WTC11 (cell line): ENCODE results near the gene CPNE6. TPM values are rescaled to one million over a fixed set of nuclear protein-coding genes. Genes with fewer than 3 reads are reported as not detected.

ENCODE experiments used
- ATAC-seq: fragments of 200-7000 bp; cut with Tn5 transposase; 2 replicates; pipeline ENCODE4 v1.10.0; 2021; ENCODE audit warnings: mild to moderate bottlenecking, moderate library complexity
- CTCF ChIA-PET: fragments of 300-600 bp; sonication (Branson Sonifier 250); formaldehyde crosslinking; loops from one replicate; lab custom pipeline; 2021; ENCODE audit warnings: antibody characterized with exemption; lab: Charles Lee
- POLR2A ChIA-PET: fragments of 350-600 bp; sonication (Branson Sonifier 250); formaldehyde crosslinking; loops from one replicate; lab custom pipeline; 2021; ENCODE audit warnings: antibody characterized with exemption; lab: Charles Lee
- DNase-seq: peaks from one replicate; pipeline ENCODE4 v3.0.0; 2021; ENCODE audit warnings: low spot score
- H3K27ac Mint-ChIP-seq: 2 replicates; pipeline ENCODE4 v1.8.0; 2021; ENCODE audit warnings: mixed read lengths
- H3K27me3 Mint-ChIP-seq: 2 replicates; pipeline ENCODE4 v1.8.0; 2021; ENCODE audit warnings: low read depth, mild to moderate bottlenecking, moderate library complexity, mixed read lengths
- H3K36me3 Mint-ChIP-seq: 2 replicates; pipeline ENCODE4 v1.8.0; 2021; ENCODE audit warnings: mixed read lengths
- H3K4me1 Mint-ChIP-seq: 2 replicates; pipeline ENCODE4 v1.8.0; 2022; ENCODE audit warnings: mixed read lengths
- H3K4me3 Mint-ChIP-seq: 2 replicates; pipeline ENCODE4 v1.8.0; 2021; ENCODE audit warnings: mild to moderate bottlenecking, moderate library complexity, mixed read lengths
- H3K9me3 Mint-ChIP-seq: 2 replicates; pipeline ENCODE4 v1.8.0; 2021; ENCODE audit warnings: mixed read lengths
- CREM ChIP-seq: sonication (generic); formaldehyde crosslinking; IDR thresholded peaks from 2 replicates; pipeline ENCODE4 v1.8.1; 2022; ENCODE audit warnings: mild to moderate bottlenecking, missing genetic modification reagents, moderate library complexity
- ELF4 ChIP-seq: sonication (generic); formaldehyde crosslinking; IDR thresholded peaks from 2 replicates; pipeline ENCODE4 v1.8.1; 2022; ENCODE audit warnings: low read depth, mild to moderate bottlenecking, moderate library complexity, missing genetic modification reagents
- ETV6 ChIP-seq: sonication (generic); formaldehyde crosslinking; IDR thresholded peaks from 2 replicates; pipeline ENCODE4 v1.8.1; 2022; ENCODE audit warnings: mild to moderate bottlenecking, missing genetic modification reagents
- GABPB1 ChIP-seq: sonication (generic); formaldehyde crosslinking; IDR thresholded peaks from 2 replicates; pipeline ENCODE4 v1.8.1; 2023; ENCODE audit warnings: mild to moderate bottlenecking, missing genetic modification reagents
- JAZF1 ChIP-seq: fragments of 250-450 bp; sonication (Bioruptor Pico); IDR thresholded peaks from 2 replicates; pipeline ENCODE4 v1.9.0; 2021; ENCODE audit warnings: moderate library complexity, mild to moderate bottlenecking, inconsistent platforms
- MXD4 ChIP-seq: fragments of 250-450 bp; sonication (Bioruptor Pico); IDR thresholded peaks from 2 replicates; pipeline ENCODE4 v1.8.0; 2021; ENCODE audit warnings: mild to moderate bottlenecking, moderate library complexity, borderline replicate concordance
- MYBL2 ChIP-seq: sonication (generic); formaldehyde crosslinking; IDR thresholded peaks from 2 replicates; pipeline ENCODE4 v1.8.1; 2023; ENCODE audit warnings: mild to moderate bottlenecking, moderate library complexity, missing genetic modification reagents
- SOX15 ChIP-seq: fragments of 250-450 bp; sonication (Bioruptor Pico); IDR thresholded peaks from 2 replicates; pipeline ENCODE4 v1.9.0; 2021; ENCODE audit warnings: mild to moderate bottlenecking
- TCF7 ChIP-seq: sonication (generic); formaldehyde crosslinking; IDR thresholded peaks from 2 replicates; pipeline ENCODE4 v1.8.0; 2022; ENCODE audit warnings: mild to moderate bottlenecking, low read depth, missing genetic modification reagents, moderate library complexity
- TP53 ChIP-seq: sonication (generic); formaldehyde crosslinking; IDR thresholded peaks from 2 replicates; pipeline ENCODE4 v1.8.1; 2023; ENCODE audit warnings: mild to moderate bottlenecking, missing genetic modification reagents
- ZNF317 ChIP-seq: sonication (generic); formaldehyde crosslinking; IDR thresholded peaks from 2 replicates; pipeline ENCODE4 v1.8.1; 2023; ENCODE audit warnings: low read depth, mild to moderate bottlenecking, moderate library complexity, missing genetic modification reagents, borderline replicate concordance
- total RNA-seq: library from RNA; stranded (reverse); gene quantifications from 3 replicates; pipeline ENCODE4 v1.2.3, GENCODE V29; 2021
- TF ChIP-seq, protein P1 (sequence below): fragments of 250-450 bp; sonication (Bioruptor Pico); IDR thresholded peaks from 2 replicates; pipeline ENCODE4 v1.9.0; 2021; ENCODE audit warnings: mild to moderate bottlenecking, borderline replicate concordance
- TF ChIP-seq, protein P2 (sequence below): sonication (generic); formaldehyde crosslinking; IDR thresholded peaks from 2 replicates; pipeline ENCODE4 v1.8.0; 2022; ENCODE audit warnings: mild to moderate bottlenecking, missing genetic modification reagents
- TF ChIP-seq, protein P3 (sequence below): sonication (generic); formaldehyde crosslinking; IDR thresholded peaks from 2 replicates; pipeline ENCODE4 v1.8.1; 2022; ENCODE audit warnings: mild to moderate bottlenecking, missing genetic modification reagents, moderate library complexity, borderline replicate concordance
- TF ChIP-seq, protein P4 (sequence below): sonication (generic); formaldehyde crosslinking; IDR thresholded peaks from 2 replicates; pipeline ENCODE4 v1.8.1; 2023; ENCODE audit warnings: mild to moderate bottlenecking, missing genetic modification reagents
- TF ChIP-seq, protein P5 (sequence below): sonication (generic); formaldehyde crosslinking; IDR thresholded peaks from 2 replicates; pipeline ENCODE4 v1.8.1; 2022; ENCODE audit warnings: low read depth, missing genetic modification reagents, borderline replicate concordance
- TF ChIP-seq, protein P6 (sequence below): sonication (generic); formaldehyde crosslinking; conservative IDR thresholded peaks from 2 replicates; pipeline ENCODE4 v1.8.1; 2023; ENCODE audit warnings: mild to moderate bottlenecking, low read depth, missing genetic modification reagents, moderate library complexity

CPNE6 gene
- total RNA-seq, 1 experiment from 2014 or later = not detected

DNA sequence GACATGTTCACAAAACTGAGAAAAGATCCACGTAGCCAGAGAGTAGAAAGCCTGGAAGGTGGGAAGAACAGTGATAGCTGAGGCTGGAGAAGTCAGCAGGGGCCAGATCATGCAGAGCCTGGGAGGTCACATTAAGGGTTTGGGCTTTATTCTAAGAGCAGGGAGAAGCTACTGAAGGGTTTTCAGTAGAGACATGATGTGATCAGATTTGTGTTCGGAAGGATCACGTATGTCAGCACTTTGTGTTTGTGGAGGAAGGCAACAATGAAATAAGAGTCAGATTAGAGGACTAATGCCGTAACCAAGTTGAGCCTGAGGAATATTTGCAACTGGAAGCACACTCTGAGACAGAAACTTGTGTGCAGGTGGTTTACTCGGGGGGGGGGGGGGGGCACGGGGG, 18.5 kb downstream of the CPNE6 start:
- Mint-ChIP-seq H3K27me3 (peaks cover 10% of the 10 kb centered on the region), H3K4me1 (peaks cover 20% of the 10 kb centered on the region), H3K4me3 (no peak overlapping the region), H3K36me3 (no peaks in the 10 kb centered on the region), H3K27ac (no peak overlapping the region), H3K9me3 (no peaks in the 10 kb centered on the region)
- ATAC-seq (no peak), DNase-seq (no peak)
- TF ChIP-seq TP53 (CRISPR knock-in tag) = no peak
- TF ChIP-seq, protein P1, sequence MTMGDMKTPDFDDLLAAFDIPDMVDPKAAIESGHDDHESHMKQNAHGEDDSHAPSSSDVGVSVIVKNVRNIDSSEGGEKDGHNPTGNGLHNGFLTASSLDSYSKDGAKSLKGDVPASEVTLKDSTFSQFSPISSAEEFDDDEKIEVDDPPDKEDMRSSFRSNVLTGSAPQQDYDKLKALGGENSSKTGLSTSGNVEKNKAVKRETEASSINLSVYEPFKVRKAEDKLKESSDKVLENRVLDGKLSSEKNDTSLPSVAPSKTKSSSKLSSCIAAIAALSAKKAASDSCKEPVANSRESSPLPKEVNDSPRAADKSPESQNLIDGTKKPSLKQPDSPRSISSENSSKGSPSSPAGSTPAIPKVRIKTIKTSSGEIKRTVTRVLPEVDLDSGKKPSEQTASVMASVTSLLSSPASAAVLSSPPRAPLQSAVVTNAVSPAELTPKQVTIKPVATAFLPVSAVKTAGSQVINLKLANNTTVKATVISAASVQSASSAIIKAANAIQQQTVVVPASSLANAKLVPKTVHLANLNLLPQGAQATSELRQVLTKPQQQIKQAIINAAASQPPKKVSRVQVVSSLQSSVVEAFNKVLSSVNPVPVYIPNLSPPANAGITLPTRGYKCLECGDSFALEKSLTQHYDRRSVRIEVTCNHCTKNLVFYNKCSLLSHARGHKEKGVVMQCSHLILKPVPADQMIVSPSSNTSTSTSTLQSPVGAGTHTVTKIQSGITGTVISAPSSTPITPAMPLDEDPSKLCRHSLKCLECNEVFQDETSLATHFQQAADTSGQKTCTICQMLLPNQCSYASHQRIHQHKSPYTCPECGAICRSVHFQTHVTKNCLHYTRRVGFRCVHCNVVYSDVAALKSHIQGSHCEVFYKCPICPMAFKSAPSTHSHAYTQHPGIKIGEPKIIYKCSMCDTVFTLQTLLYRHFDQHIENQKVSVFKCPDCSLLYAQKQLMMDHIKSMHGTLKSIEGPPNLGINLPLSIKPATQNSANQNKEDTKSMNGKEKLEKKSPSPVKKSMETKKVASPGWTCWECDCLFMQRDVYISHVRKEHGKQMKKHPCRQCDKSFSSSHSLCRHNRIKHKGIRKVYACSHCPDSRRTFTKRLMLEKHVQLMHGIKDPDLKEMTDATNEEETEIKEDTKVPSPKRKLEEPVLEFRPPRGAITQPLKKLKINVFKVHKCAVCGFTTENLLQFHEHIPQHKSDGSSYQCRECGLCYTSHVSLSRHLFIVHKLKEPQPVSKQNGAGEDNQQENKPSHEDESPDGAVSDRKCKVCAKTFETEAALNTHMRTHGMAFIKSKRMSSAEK (CRISPR knock-in tag) = no peak
- POLR2A ChIA-PET = interaction anchor here (0.6 to 6.5 kb wide), 6 partner anchors 9 to 57 kb away, joined by 3 to 67 read pairs (median 4); partner anchors contain the start of genes CARMIL3, DCAF11, NRL and PSME2
- CTCF ChIA-PET = interaction anchor here (0.9 to 11.7 kb wide), 15 partner anchors 10 to 501 kb away, joined by 3 to 320 read pairs (median 6); partner anchors contain the start of genes CARMIL3, DCAF11, EMC9 and IRF9

DNA sequence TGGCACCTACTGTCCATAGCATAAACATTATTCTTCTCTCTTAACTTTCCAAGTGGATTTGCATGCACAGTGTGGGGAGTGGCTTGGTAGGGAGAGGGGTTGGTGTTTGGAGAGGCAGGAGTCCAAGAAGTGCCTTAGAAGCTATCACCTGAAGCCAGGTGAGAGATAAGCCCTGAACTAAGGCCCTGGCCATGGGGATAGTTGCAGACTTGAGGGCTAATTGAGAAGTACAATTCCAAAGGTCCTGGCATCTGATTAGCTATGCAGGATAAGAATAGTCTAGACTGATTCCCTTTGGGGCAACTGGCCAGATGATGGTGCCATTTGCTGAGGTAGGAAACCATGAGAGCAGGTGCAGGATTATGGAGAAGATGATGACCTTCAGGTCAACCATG, 20.7 kb downstream of the CPNE6 start:
- peaks cover 10% of the 10 kb centered on the region for H3K27me3 Mint-ChIP-seq
- peak overlapping the region; percentile 67; the same call in 1 of the 2 replicates for H3K27ac Mint-ChIP-seq
- POLR2A ChIA-PET = interaction anchor here (4.7 to 6.5 kb wide), 2 partner anchors 11 to 34 kb away, joined by 38 to 67 read pairs; no protein-coding TSS in a partner anchor
- DNase-seq (no peak), ATAC-seq (no peak)
- peaks cover 32% of the 10 kb centered on the region for H3K4me1 Mint-ChIP-seq
- CTCF ChIA-PET = interaction anchor here (0.7 to 11.7 kb wide), 10 partner anchors 11 to 340 kb away, joined by 3 to 320 read pairs (median 12); partner anchors contain the start of genes CARMIL3, EMC9 and IRF9
- TF ChIP-seq ZNF317 = no peak
- no peak for TF ChIP-seq MXD4 (CRISPR knock-in tag)
- TF ChIP-seq ETV6 = no peak
- no peak for TF ChIP-seq JAZF1
- 0 out of 2 replicates have a peak, but pooled peaks have one; percentile 36 for TF ChIP-seq GABPB1 (CRISPR knock-in tag)
- TF ChIP-seq CREM (CRISPR knock-in tag) = no peak
- peaks cover 11% of the 10 kb centered on the region for H3K36me3 Mint-ChIP-seq
- H3K9me3 Mint-ChIP-seq = no peaks in the 10 kb centered on the region
- H3K4me3 Mint-ChIP-seq = no peak overlapping the region; the same call in 1 of the 2 replicates

DNA sequence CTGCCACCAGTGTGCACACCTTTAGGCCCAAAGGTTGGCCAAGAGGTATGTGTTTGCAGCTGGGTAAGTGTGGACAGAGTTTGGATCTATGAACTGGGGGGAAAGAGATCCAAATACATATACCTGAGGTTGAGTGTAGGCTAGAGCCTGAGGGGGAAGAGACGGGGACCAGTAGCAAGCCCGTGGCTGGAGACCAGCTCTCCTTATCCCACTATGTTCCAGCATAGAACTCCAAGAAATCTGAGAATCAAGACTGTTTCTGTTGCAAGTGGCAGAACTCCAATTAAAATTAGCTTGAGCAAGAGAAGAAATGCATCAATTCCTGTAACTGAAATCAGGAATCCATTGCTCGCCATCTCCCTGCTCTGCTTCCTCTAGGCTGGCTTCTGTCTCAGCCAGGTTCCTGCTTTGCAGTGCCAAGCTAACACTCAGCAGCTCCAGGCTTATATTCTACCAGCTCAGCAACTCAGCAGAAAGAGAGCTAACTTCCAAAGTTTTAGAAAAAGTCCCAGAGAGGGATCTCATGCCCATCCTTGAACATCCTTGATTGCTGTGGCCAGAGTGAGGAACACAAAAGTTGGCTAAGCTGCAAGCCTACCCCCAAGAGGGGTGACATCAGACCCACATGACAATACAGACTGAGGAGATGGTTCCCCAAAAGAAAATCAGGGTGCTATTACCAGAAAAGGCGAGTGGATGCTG, 21.3 kb downstream of the CPNE6 start:
- Mint-ChIP-seq H3K4me3 (peak overlapping the region; percentile 43; the same call in 1 of the 2 replicates), H3K4me1 (peaks cover 32% of the 10 kb centered on the region), H3K27ac (peak overlapping the region; percentile 98), H3K27me3 (peaks cover 10% of the 10 kb centered on the region), H3K9me3 (no peaks in the 10 kb centered on the region), H3K36me3 (peaks cover 11% of the 10 kb centered on the region)
- CTCF ChIA-PET = interaction anchor here (1.0 to 11.7 kb wide), 10 partner anchors 12 to 103 kb away, joined by 3 to 320 read pairs (median 16); partner anchors contain the start of genes CARMIL3, DCAF11, EMC9 and IRF9
- no peak for DNase-seq
- no peak for ATAC-seq
- POLR2A ChIA-PET = interaction anchor here (0.6 to 6.5 kb wide), 10 partner anchors 12 to 48 kb away, joined by 3 to 67 read pairs (median 13); partner anchors contain the start of genes CARMIL3, DCAF11, EMC9 and NRL
- TF ChIP-seq, protein P2, sequence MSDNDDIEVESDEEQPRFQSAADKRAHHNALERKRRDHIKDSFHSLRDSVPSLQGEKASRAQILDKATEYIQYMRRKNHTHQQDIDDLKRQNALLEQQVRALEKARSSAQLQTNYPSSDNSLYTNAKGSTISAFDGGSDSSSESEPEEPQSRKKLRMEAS (CRISPR knock-in tag) = no peak
- TF ChIP-seq TCF7 (CRISPR knock-in tag) (no peak), SOX15 (no peak), MYBL2 (CRISPR knock-in tag) (no peak), ELF4 (CRISPR knock-in tag) (no peak)
- TF ChIP-seq, protein P3, sequence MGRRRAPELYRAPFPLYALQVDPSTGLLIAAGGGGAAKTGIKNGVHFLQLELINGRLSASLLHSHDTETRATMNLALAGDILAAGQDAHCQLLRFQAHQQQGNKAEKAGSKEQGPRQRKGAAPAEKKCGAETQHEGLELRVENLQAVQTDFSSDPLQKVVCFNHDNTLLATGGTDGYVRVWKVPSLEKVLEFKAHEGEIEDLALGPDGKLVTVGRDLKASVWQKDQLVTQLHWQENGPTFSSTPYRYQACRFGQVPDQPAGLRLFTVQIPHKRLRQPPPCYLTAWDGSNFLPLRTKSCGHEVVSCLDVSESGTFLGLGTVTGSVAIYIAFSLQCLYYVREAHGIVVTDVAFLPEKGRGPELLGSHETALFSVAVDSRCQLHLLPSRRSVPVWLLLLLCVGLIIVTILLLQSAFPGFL (CRISPR knock-in tag) = no peak
- TF ChIP-seq, protein P4, sequence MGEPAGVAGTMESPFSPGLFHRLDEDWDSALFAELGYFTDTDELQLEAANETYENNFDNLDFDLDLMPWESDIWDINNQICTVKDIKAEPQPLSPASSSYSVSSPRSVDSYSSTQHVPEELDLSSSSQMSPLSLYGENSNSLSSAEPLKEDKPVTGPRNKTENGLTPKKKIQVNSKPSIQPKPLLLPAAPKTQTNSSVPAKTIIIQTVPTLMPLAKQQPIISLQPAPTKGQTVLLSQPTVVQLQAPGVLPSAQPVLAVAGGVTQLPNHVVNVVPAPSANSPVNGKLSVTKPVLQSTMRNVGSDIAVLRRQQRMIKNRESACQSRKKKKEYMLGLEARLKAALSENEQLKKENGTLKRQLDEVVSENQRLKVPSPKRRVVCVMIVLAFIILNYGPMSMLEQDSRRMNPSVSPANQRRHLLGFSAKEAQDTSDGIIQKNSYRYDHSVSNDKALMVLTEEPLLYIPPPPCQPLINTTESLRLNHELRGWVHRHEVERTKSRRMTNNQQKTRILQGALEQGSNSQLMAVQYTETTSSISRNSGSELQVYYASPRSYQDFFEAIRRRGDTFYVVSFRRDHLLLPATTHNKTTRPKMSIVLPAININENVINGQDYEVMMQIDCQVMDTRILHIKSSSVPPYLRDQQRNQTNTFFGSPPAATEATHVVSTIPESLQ = no peak
- TF ChIP-seq, protein P5, sequence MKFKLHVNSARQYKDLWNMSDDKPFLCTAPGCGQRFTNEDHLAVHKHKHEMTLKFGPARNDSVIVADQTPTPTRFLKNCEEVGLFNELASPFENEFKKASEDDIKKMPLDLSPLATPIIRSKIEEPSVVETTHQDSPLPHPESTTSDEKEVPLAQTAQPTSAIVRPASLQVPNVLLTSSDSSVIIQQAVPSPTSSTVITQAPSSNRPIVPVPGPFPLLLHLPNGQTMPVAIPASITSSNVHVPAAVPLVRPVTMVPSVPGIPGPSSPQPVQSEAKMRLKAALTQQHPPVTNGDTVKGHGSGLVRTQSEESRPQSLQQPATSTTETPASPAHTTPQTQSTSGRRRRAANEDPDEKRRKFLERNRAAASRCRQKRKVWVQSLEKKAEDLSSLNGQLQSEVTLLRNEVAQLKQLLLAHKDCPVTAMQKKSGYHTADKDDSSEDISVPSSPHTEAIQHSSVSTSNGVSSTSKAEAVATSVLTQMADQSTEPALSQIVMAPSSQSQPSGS = no peak
- TF ChIP-seq, protein P6, sequence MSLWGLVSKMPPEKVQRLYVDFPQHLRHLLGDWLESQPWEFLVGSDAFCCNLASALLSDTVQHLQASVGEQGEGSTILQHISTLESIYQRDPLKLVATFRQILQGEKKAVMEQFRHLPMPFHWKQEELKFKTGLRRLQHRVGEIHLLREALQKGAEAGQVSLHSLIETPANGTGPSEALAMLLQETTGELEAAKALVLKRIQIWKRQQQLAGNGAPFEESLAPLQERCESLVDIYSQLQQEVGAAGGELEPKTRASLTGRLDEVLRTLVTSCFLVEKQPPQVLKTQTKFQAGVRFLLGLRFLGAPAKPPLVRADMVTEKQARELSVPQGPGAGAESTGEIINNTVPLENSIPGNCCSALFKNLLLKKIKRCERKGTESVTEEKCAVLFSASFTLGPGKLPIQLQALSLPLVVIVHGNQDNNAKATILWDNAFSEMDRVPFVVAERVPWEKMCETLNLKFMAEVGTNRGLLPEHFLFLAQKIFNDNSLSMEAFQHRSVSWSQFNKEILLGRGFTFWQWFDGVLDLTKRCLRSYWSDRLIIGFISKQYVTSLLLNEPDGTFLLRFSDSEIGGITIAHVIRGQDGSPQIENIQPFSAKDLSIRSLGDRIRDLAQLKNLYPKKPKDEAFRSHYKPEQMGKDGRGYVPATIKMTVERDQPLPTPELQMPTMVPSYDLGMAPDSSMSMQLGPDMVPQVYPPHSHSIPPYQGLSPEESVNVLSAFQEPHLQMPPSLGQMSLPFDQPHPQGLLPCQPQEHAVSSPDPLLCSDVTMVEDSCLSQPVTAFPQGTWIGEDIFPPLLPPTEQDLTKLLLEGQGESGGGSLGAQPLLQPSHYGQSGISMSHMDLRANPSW = no peak
- TF ChIP-seq, all 79 proteins: peak for 0
